H1 (cell line): Measurements from ENCODE around the gene POM121L2. TPM values are rescaled to one million over a fixed set of nuclear protein-coding genes. Genes with fewer than 3 reads are reported as not detected.

Experiments used
- CTCF ChIA-PET: fragments of 300-600 bp; sonication (Branson Sonifier 250); formaldehyde crosslinking; loops from one replicate; lab custom pipeline; 2021; ENCODE audit not compliant: partially characterized antibody; lab: Charles Lee
- POLR2A ChIA-PET: fragments of 300-600 bp; sonication (Branson Sonifier 250); formaldehyde crosslinking; loops from one replicate; lab custom pipeline; 2021; ENCODE audit warnings: inconsistent platforms; ENCODE audit not compliant: partially characterized antibody; lab: Charles Lee
- DNase-seq, 2 experiments: peaks; one replicate each; pipeline versions ENCODE4 v3.0.0 to v3.0.0-alpha.2; 2010 to 2022; ENCODE audit warnings: low spot score in 2 of 2, low read depth in 1 of 2, mixed read lengths in 1 of 2
- FAIRE-seq: peaks from 2 replicates; lab custom pipeline; 2011; peaks lifted over from hg19 to GRCh38; lab: Jason Lieb, UNC
- H2AFZ ChIP-seq: 2 replicates; pipeline ENCODE4 v1.8.1; 2012; ENCODE audit warnings: low read length, inconsistent platforms
- H2AK5ac ChIP-seq: 2 replicates; pipeline ENCODE4 v1.6.1; 2013; ENCODE audit warnings: low read depth, low read length
- H2BK120ac ChIP-seq: replicated peaks from 2 replicates; pipeline ENCODE3; 2013; ENCODE audit warnings: low read depth, low read length, inconsistent platforms
- H2BK12ac ChIP-seq: 2 replicates; pipeline ENCODE4 v1.6.1; 2013; ENCODE audit warnings: low read depth, low read length
- H2BK15ac ChIP-seq: 2 replicates; pipeline ENCODE4 v1.6.1; 2013; ENCODE audit warnings: low read length
- H2BK20ac ChIP-seq: 2 replicates; pipeline ENCODE4 v1.6.1; 2013; ENCODE audit warnings: low read length
- H2BK5ac ChIP-seq: 2 replicates; pipeline ENCODE4 v1.6.1; 2013; ENCODE audit warnings: low read depth, low read length
- H3K14ac ChIP-seq: 2 replicates; pipeline ENCODE4 v1.6.1; 2013; ENCODE audit warnings: inconsistent platforms; ENCODE audit not compliant: insufficient read length
- H3K18ac ChIP-seq: 2 replicates; pipeline ENCODE4 v1.6.1; 2013; ENCODE audit warnings: low read length; ENCODE audit errors: extremely low read depth
- H3K23ac ChIP-seq: 2 replicates; pipeline ENCODE4 v1.6.1; 2013; ENCODE audit warnings: inconsistent platforms; ENCODE audit not compliant: insufficient read length
- H3K23me2 ChIP-seq: 2 replicates; pipeline ENCODE4 v1.6.1; 2013; ENCODE audit warnings: low read depth, low read length
- H3K27ac ChIP-seq: 2 replicates; pipeline ENCODE4 v1.6.1; 2011; ENCODE audit warnings: low read depth, low read length, inconsistent platforms
- H3K27me3 ChIP-seq, 4 experiments: replicated peaks in 1 of 4; 1 replicate in 1 of 4; 2 replicates in 3 of 4; pipeline versions ENCODE4 v1.6.1 to v1.8.1; 2011 to 2013; ENCODE audit warnings: low read length in 3 of 4, mild to moderate bottlenecking in 3 of 4, inconsistent platforms in 2 of 4, mixed read lengths in 2 of 4, moderate library complexity in 1 of 4; ENCODE audit not compliant: control insufficient read depth in 3 of 4, insufficient read depth in 3 of 4; ENCODE audit errors: extremely low read depth in 1 of 4
- H3K36me3 ChIP-seq, 4 experiments: 2 replicates each; pipeline versions ENCODE4 v1.6.1 to v1.8.1; 2011 to 2013; ENCODE audit warnings: mild to moderate bottlenecking in 4 of 4, low read length in 3 of 4, moderate library complexity in 2 of 4, control low read depth in 1 of 4, inconsistent platforms in 1 of 4; ENCODE audit not compliant: insufficient read depth in 4 of 4, control insufficient read depth in 2 of 4
- H3K4ac ChIP-seq: replicated peaks from 2 replicates; pipeline ENCODE3; 2013; ENCODE audit warnings: low read length, low read depth, mixed read lengths, inconsistent platforms; ENCODE audit not compliant: insufficient read length
- H3K4me1 ChIP-seq, 4 experiments: replicated peaks in 1 of 4; 1 replicate in 1 of 4; 2 replicates in 3 of 4; pipeline versions ENCODE4 v1.6.1 to v1.8.1; 2011 to 2013; ENCODE audit warnings: low read length in 3 of 4, inconsistent platforms in 2 of 4, mixed read lengths in 1 of 4; ENCODE audit not compliant: insufficient read depth in 4 of 4, control insufficient read depth in 3 of 4
- H3K4me2 ChIP-seq, 2 experiments: 2 replicates each; pipeline versions ENCODE4 v1.6.1 to v1.8.1; 2011 to 2013; ENCODE audit warnings: low read depth in 2 of 2, low read length in 2 of 2, control low read depth in 1 of 2, inconsistent platforms in 1 of 2, mild to moderate bottlenecking in 1 of 2; ENCODE audit not compliant: insufficient read depth in 1 of 2
- H3K4me3 ChIP-seq, 4 experiments: fragments of 200-600, 300-600 bp in 1 of 4; sonication (generic), shearing (Covaris generic), sonication (Bioruptor Twin) in 1 of 4; 2 replicates each; pipeline versions ENCODE4 v1.5.1 to v1.8.1; 2011 to 2016; ENCODE audit warnings: low read length in 4 of 4, low read depth in 3 of 4, control low read depth in 2 of 4, inconsistent platforms in 2 of 4, mild to moderate bottlenecking in 2 of 4, mixed read lengths in 1 of 4, moderate library complexity in 1 of 4; ENCODE audit not compliant: insufficient read depth in 2 of 4; ENCODE audit errors: extremely low read depth in 1 of 4
- H3K56ac ChIP-seq: replicated peaks from 2 replicates; pipeline ENCODE3; 2013; ENCODE audit warnings: low read depth, mild to moderate bottlenecking, mixed read lengths, low read length, inconsistent platforms; ENCODE audit not compliant: insufficient read length
- H3K79me1 ChIP-seq: 2 replicates; pipeline ENCODE4 v1.6.1; 2013; ENCODE audit warnings: low read depth, low read length, control low read depth
- H3K79me2 ChIP-seq, 2 experiments: 2 replicates each; pipeline versions ENCODE4 v1.6.1 to v1.8.1; 2012 to 2013; ENCODE audit warnings: low read length in 2 of 2, mild to moderate bottlenecking in 2 of 2, inconsistent platforms in 1 of 2; ENCODE audit not compliant: insufficient read depth in 2 of 2, control insufficient read depth in 1 of 2
- H3K9ac ChIP-seq, 4 experiments: replicated peaks in 1 of 4; 1 replicate in 1 of 4; 2 replicates in 3 of 4; pipeline versions ENCODE4 v1.6.1 to v1.8.1; 2011 to 2013; ENCODE audit warnings: low read depth in 3 of 4, low read length in 3 of 4, control low read depth in 2 of 4, mild to moderate bottlenecking in 2 of 4, moderate library complexity in 2 of 4, inconsistent platforms in 1 of 4; ENCODE audit errors: extremely low read depth in 1 of 4
- H3K9me3 ChIP-seq, 2 experiments: 2 replicates each; pipeline versions ENCODE4 v1.6.1 to v1.8.1; 2012 to 2013; ENCODE audit warnings: mild to moderate bottlenecking in 2 of 2, moderate library complexity in 2 of 2, control low read depth in 1 of 2, inconsistent platforms in 1 of 2, low read depth in 1 of 2, low read length in 1 of 2, mixed read lengths in 1 of 2; ENCODE audit not compliant: insufficient read depth in 2 of 2
- H4K20me1 ChIP-seq, 2 experiments: replicated peaks in 1 of 2; 2 replicates each; pipeline versions ENCODE3 to v1.8.1; 2011 to 2013; ENCODE audit warnings: inconsistent platforms in 2 of 2, low read length in 2 of 2, mild to moderate bottlenecking in 1 of 2; ENCODE audit not compliant: insufficient read depth in 2 of 2, control insufficient read depth in 1 of 2
- H4K5ac ChIP-seq: 2 replicates; pipeline ENCODE4 v1.6.1; 2013; ENCODE audit warnings: low read length, low read depth, mixed read lengths, inconsistent platforms; ENCODE audit not compliant: insufficient read length
- H4K8ac ChIP-seq: 2 replicates; pipeline ENCODE4 v1.8.0; 2013; ENCODE audit warnings: mild to moderate bottlenecking, moderate library complexity, low read length, inconsistent platforms; ENCODE audit not compliant: insufficient read depth; ENCODE audit errors: extremely low read depth
- H4K91ac ChIP-seq: replicated peaks from 2 replicates; pipeline ENCODE3; 2013; ENCODE audit warnings: low read length, mixed read lengths, inconsistent platforms; ENCODE audit not compliant: insufficient read length
- BRCA1 ChIP-seq: IDR thresholded peaks from 2 replicates; pipeline ENCODE4 v1.6.1; 2012; ENCODE audit warnings: low read depth, low read length, improper control_type of control experiment
- GTF2F1 ChIP-seq: IDR thresholded peaks from 2 replicates; pipeline ENCODE4 v1.6.1; 2012; ENCODE audit warnings: low read depth, low read length, improper control_type of control experiment, borderline replicate concordance
- KDM4A ChIP-seq: IDR thresholded peaks from one replicate; pipeline ENCODE4 v1.7.1; 2012; ENCODE audit warnings: low read depth, mild to moderate bottlenecking, moderate library complexity, low read length, inconsistent platforms; ENCODE audit not compliant: severe bottlenecking
- POU5F1 ChIP-seq: IDR thresholded peaks from 2 replicates; pipeline ENCODE4 v1.6.1; 2011; ENCODE audit warnings: low read depth, mild to moderate bottlenecking, low read length, moderate library complexity
- RAD21 ChIP-seq, 2 experiments: IDR thresholded peaks in 1 of 2; conservative IDR thresholded peaks in 1 of 2; 2 replicates each; pipeline ENCODE4 v1.6.1; 2011; ENCODE audit warnings: low read depth in 2 of 2, low read length in 2 of 2, improper control_type of control experiment in 1 of 2, inconsistent platforms in 1 of 2, mild to moderate bottlenecking in 1 of 2, moderate library complexity in 1 of 2
- TBP ChIP-seq: IDR thresholded peaks from 2 replicates; pipeline ENCODE4 v1.6.1; 2011; ENCODE audit warnings: low read depth, low read length, improper control_type of control experiment
- TEAD4 ChIP-seq: IDR thresholded peaks from 2 replicates; pipeline ENCODE4 v1.6.1; 2012; ENCODE audit warnings: low read depth, low read length, inconsistent platforms, mixed read lengths
- WGBS, 2 experiments: shearing (Covaris generic) in 1 of 2; methylation state at CpG; one replicate each; pipeline versions ENCODE4 v1.1.6 to v1.1.7; 2013 to 2015; ENCODE audit warnings: low lambda C conversion rate in 2 of 2, mixed read lengths in 2 of 2, inconsistent platforms in 1 of 2, low coverage in 1 of 2, missing lambda C conversion rate in 1 of 2; ENCODE audit not compliant: insufficient replicate concordance in 2 of 2, insufficient coverage in 1 of 2, insufficient read length in 1 of 2; ENCODE audit errors: extremely low coverage in 1 of 2, missing lambda C conversion rate in 1 of 2; 5-methylcytosine and 5-hydroxymethylcytosine counted together
- polyA plus RNA-seq, 7 experiments: library from polyadenylated mRNA; depleted of rRNA in 3 of 7; stranded (reverse) in 5 of 7; unstranded in 2 of 7; fragments of >200 nt in 5 of 7; fragments of 200-250 nt in 2 of 7; gene quantifications; 1 replicate in 5 of 7; 2 replicates in 1 of 7; 4 replicates in 1 of 7; pipeline versions ENCODE4 v1.2.1 to v1.2.3, GENCODE V29; 2011 to 2013; ENCODE audit warnings: missing spikeins in 2 of 7, mixed read lengths in 2 of 7
- total RNA-seq: library from RNA; stranded (reverse); fragmentation: NEBNext Ultra II Directional; extraction: Animal tissue kit (Norgen Biotek cat#: 25700); gene quantifications from 2 replicates; pipeline ENCODE4 v1.2.1, GENCODE V29; 2021
- TF ChIP-seq, protein P1 (sequence below), 3 experiments: IDR thresholded peaks; 1 replicate in 2 of 3; 2 replicates in 1 of 3; pipeline versions ENCODE4 v1.5.1 to v1.6.1; 2011; ENCODE audit warnings: low read length in 3 of 3, mild to moderate bottlenecking in 3 of 3, inconsistent platforms in 2 of 3, low read depth in 1 of 3, moderate library complexity in 1 of 3; ENCODE audit not compliant: insufficient read depth in 1 of 3; ENCODE audit errors: control extremely low read depth in 1 of 3
- TF ChIP-seq, protein P2 (sequence below): IDR thresholded peaks from 2 replicates; pipeline ENCODE4 v1.6.1; 2011; ENCODE audit warnings: low read length, improper control_type of control experiment

POM121L2 gene
- total and polyA plus RNA-seq, 2 of the 8 experiments (the other 6 are each of a cell fraction or from before 2014, with no cell fraction given), result 0.05 to 0.09 TPM

DNA sequence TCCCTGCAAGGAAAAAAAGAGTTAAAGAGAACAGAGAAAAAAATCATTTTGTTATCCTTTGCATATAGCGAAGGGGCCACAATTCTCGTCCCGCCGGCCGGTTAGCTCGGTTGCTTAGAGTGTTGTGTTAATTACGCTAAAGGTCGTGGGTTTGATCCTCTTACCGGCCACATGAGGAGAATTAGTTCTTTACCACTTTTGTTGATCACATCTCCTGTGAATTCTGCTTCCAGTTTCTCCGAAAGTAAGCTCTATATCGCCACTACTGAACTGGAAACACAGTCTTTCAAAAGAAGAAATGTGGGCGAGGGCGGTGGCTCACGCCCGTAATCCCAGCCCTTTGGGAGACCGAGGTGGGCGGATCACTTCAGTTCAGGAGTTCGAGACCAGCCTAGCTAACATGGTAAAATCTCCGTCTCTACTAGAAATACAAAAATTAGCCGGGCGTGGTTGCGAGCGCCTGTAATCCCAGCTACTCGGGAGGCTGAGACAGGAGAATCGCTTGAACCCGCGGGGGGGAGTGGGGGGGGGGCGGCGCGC is 51.2 kb downstream of the POM121L2 start:
- CTCF ChIA-PET, result interaction anchor here (0.6 to 2.4 kb wide), 7 partner anchors 8 to 428 kb away, joined by 3 to 12 read pairs (median 4); partner anchors contain the start of gene POM121L2
- Histone ChIP-seq H2AFZ (peak overlapping the region; percentile 69; the same call in 1 of the 2 replicates), H2BK20ac (no peak overlapping the region), H3K4me3 (peak overlapping the region; percentile 59 to 95 (median 73)), H3K79me2 (no peaks in the 10 kb centered on the region), H3K36me3 (no peaks in the 10 kb centered on the region), H2BK120ac (no peak overlapping the region), H3K79me1 (no peaks in the 10 kb centered on the region), H3K14ac (no peak overlapping the region), H2BK15ac (no peak overlapping the region), H3K27me3 (no peaks in the 10 kb centered on the region; a peak in 1 of 7 replicates), H3K9me3 (no peaks in the 10 kb centered on the region), H2AK5ac (no peak overlapping the region), H2BK12ac (no peak overlapping the region), H3K4me1 (no peaks in the 10 kb centered on the region), H4K5ac (no peak overlapping the region), H3K4ac (no peak overlapping the region), H4K20me1 (no peaks in the 10 kb centered on the region), H3K18ac (no peak overlapping the region; the same call in 1 of the 2 replicates), H3K23me2 (peaks cover 10% of the 10 kb centered on the region), H3K23ac (no peak overlapping the region), H3K27ac (no peak overlapping the region), H4K91ac (no peak overlapping the region), H3K9ac (peak overlapping the region in 3 of 4 experiments; percentile 10 to 44 (median 20); a peak in 4 of 7 replicates), H3K4me2 (peak overlapping the region; percentile 72 to 73), H2BK5ac (no peak overlapping the region), H3K56ac (no peak overlapping the region), H4K8ac (no peak overlapping the region)
- POLR2A ChIA-PET, result interaction anchor here (0.6 to 1.5 kb wide), 8 partner anchors 9 to 632 kb away, joined by 3 to 14 read pairs (median 4); a partner anchor contains a TSS
- 2% methylated on average over 21 of the region's 30 CpGs; no CpG with 5 or more reads in 1 of the 2 experiments for WGBS, 2 experiments
- DNase-seq, result no peak
- FAIRE-seq, result no peak
- TF ChIP-seq BRCA1 (no peak), TBP (peak; percentile 78), RAD21 (IDR thresholded peaks at IDR 0.05 in 1 of 2, conservative IDR thresholded peaks at IDR 0.05 in 1 of 2; ENCODE audit: low read depth in 2 of 2, low read length in 2 of 2) (no peak), KDM4A (peak; percentile 6), TEAD4 (no peak), POU5F1 (no peak), GTF2F1 (no peak)
- TF ChIP-seq, protein P1, sequence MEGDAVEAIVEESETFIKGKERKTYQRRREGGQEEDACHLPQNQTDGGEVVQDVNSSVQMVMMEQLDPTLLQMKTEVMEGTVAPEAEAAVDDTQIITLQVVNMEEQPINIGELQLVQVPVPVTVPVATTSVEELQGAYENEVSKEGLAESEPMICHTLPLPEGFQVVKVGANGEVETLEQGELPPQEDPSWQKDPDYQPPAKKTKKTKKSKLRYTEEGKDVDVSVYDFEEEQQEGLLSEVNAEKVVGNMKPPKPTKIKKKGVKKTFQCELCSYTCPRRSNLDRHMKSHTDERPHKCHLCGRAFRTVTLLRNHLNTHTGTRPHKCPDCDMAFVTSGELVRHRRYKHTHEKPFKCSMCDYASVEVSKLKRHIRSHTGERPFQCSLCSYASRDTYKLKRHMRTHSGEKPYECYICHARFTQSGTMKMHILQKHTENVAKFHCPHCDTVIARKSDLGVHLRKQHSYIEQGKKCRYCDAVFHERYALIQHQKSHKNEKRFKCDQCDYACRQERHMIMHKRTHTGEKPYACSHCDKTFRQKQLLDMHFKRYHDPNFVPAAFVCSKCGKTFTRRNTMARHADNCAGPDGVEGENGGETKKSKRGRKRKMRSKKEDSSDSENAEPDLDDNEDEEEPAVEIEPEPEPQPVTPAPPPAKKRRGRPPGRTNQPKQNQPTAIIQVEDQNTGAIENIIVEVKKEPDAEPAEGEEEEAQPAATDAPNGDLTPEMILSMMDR (IDR thresholded peaks at IDR 0.05; ENCODE audit: control extremely low read depth in 1 of 3, insufficient read depth in 1 of 3, low read depth in 1 of 3, low read length in 3 of 3), result no peak
- TF ChIP-seq, protein P2, sequence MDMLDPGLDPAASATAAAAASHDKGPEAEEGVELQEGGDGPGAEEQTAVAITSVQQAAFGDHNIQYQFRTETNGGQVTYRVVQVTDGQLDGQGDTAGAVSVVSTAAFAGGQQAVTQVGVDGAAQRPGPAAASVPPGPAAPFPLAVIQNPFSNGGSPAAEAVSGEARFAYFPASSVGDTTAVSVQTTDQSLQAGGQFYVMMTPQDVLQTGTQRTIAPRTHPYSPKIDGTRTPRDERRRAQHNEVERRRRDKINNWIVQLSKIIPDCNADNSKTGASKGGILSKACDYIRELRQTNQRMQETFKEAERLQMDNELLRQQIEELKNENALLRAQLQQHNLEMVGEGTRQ, result no peak
